ENCODE data around the gene PCBP3. TPM values are rescaled to one million over a fixed set of nuclear protein-coding genes. Genes with fewer than 3 reads are reported as not detected.
"Not testable (repeated sequence)": the region's sequence is repeated elsewhere in the genome, so short reads cannot be mapped to it uniquely, and the experiment has no call there.

PCBP3 gene
- total RNA-seq, 1 donor from 2014 or later: 72.7 TPM

GRCh38 chr21:45830720-45831366, 187.3 kb downstream of the PCBP3 start:
- H3K4me1 Mint-ChIP-seq (ENCODE audit: low read depth, unreplicated experiment): peaks cover 2% of the 10 kb centered on the region
- no peak for TF ChIP-seq CTCF (IDR thresholded peaks at IDR 0.05; ENCODE audit: partially characterized antibody, unreplicated experiment)
- no peak overlapping the region for H3K27ac Mint-ChIP-seq (ENCODE audit: unreplicated experiment)
- peaks cover 4% of the 10 kb centered on the region for H3K27me3 Mint-ChIP-seq (ENCODE audit: unreplicated experiment)
- no peak for DNase-seq
- H3K4me3 Mint-ChIP-seq (ENCODE audit: unreplicated experiment): no peak overlapping the region
- peaks cover 3% of the 10 kb centered on the region for H3K9me3 Mint-ChIP-seq (ENCODE audit: unreplicated experiment)
- no peaks in the 10 kb centered on the region for H3K36me3 Mint-ChIP-seq (ENCODE audit: unreplicated experiment)

- no peak overlapping the region for H3K27ac Mint-ChIP-seq (ENCODE audit: unreplicated experiment)
Observed at GRCh38 chr21:45831991-45832740, 188.6 kb downstream of the PCBP3 start.

GRCh38 chr21:45832741-45833235, 189.3 kb downstream of the PCBP3 start:
- H3K27me3 Mint-ChIP-seq (ENCODE audit: unreplicated experiment); DNase-seq; H3K9me3 Mint-ChIP-seq (ENCODE audit: unreplicated experiment); H3K4me1 Mint-ChIP-seq (ENCODE audit: low read depth, unreplicated experiment); H3K27ac Mint-ChIP-seq (ENCODE audit: unreplicated experiment); H3K36me3 Mint-ChIP-seq (ENCODE audit: unreplicated experiment); H3K4me3 Mint-ChIP-seq (ENCODE audit: unreplicated experiment): not testable (repeated sequence)

More at GRCh38 chr21:45831991-45832740, 188.6 kb downstream of the PCBP3 start:
- Mint-ChIP-seq H3K36me3 (ENCODE audit: unreplicated experiment) (no peaks in the 10 kb centered on the region), H3K9me3 (ENCODE audit: unreplicated experiment) (peaks cover 3% of the 10 kb centered on the region), H3K4me3 (ENCODE audit: unreplicated experiment) (no peak overlapping the region), H3K4me1 (ENCODE audit: low read depth, unreplicated experiment) (peaks cover 9% of the 10 kb centered on the region), H3K27me3 (ENCODE audit: unreplicated experiment) (peaks cover 7% of the 10 kb centered on the region)
- no peak for TF ChIP-seq CTCF (IDR thresholded peaks at IDR 0.05; ENCODE audit: partially characterized antibody, unreplicated experiment)
- no peak for DNase-seq

GRCh38 chr21:45833414-45833813, 189.9 kb downstream of the PCBP3 start:
- H3K36me3 Mint-ChIP-seq (ENCODE audit: unreplicated experiment): no peaks in the 10 kb centered on the region
- H3K27me3 Mint-ChIP-seq (ENCODE audit: unreplicated experiment): peaks cover 9% of the 10 kb centered on the region
- no peak overlapping the region for H3K27ac Mint-ChIP-seq (ENCODE audit: unreplicated experiment)
- H3K4me3 Mint-ChIP-seq (ENCODE audit: unreplicated experiment): no peak overlapping the region
- H3K9me3 Mint-ChIP-seq (ENCODE audit: unreplicated experiment): peaks cover 3% of the 10 kb centered on the region
- no peak for DNase-seq
- peaks cover 12% of the 10 kb centered on the region for H3K4me1 Mint-ChIP-seq (ENCODE audit: low read depth, unreplicated experiment)
- no peak for TF ChIP-seq CTCF (IDR thresholded peaks at IDR 0.05; ENCODE audit: partially characterized antibody, unreplicated experiment)

- Mint-ChIP-seq H3K27ac (ENCODE audit: unreplicated experiment) (no peak overlapping the region), H3K36me3 (ENCODE audit: unreplicated experiment) (no peaks in the 10 kb centered on the region), H3K9me3 (ENCODE audit: unreplicated experiment) (peaks cover 3% of the 10 kb centered on the region), H3K27me3 (ENCODE audit: unreplicated experiment) (peaks cover 9% of the 10 kb centered on the region), H3K4me3 (ENCODE audit: unreplicated experiment) (no peak overlapping the region), H3K4me1 (ENCODE audit: low read depth, unreplicated experiment) (peaks cover 12% of the 10 kb centered on the region)
- TF ChIP-seq CTCF (IDR thresholded peaks at IDR 0.05; ENCODE audit: partially characterized antibody, unreplicated experiment): no peak
- no peak for DNase-seq
Observed at GRCh38 chr21:45834026-45834715, 190.6 kb downstream of the PCBP3 start.
